22Rv1 (cell line): ENCODE measurements around the gene INAFM2.

ENCODE experiments used
- CTCF ChIP-seq: fragments of 450-650 bp; IDR thresholded peaks from 2 replicates; pipeline ENCODE4 v1.5.1; 2017; ENCODE audit warnings: mild to moderate bottlenecking
- ZFX ChIP-seq: fragments of 450-650 bp; IDR thresholded peaks from 2 replicates; pipeline ENCODE4 v1.6.1; 2017; ENCODE audit warnings: antibody characterized with exemption, borderline replicate concordance

DNA sequence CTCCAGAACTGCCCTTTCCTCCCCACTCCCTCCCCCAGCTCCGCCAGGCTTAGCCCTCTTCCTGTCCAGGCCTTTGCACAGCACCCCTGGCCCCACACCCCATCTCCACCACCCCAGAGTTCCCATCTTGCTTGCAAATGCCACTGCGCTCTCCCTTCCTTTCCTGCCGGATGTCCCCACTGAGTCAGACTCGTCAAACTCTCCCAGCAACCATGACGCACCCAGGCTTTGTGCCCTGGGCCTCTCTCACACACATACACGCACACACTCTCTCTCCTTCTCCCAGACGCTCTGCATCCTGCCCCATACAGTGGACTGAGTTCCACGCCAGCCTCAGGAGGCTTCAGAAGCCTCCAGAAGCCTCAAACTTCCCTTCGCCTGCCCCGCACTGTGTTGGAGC, 20.0 kb downstream of the INAFM2 start:
- no peak for TF ChIP-seq CTCF
- TF ChIP-seq ZFX, result no peak
